ENCODE results near the gene THNSL1.

Gene THNSL1

GRCh38 chr10:25016376-25017153, at the start of gene THNSL1:
Gene THNSL1 (plus strand): TSS chr10:25016612. CDS start chr10:25023224, 6,612 bp downstream.
- TF ChIP-seq GATA2 (IDR thresholded peaks at IDR 0.05; ENCODE audit: low read depth, low read length), result no peak
- TF ChIP-seq GATA3 (IDR thresholded peaks at IDR 0.05; ENCODE audit: low read depth, low read length), result no peak

GRCh38 chr10:24966962-24967481, 49.4 kb upstream of the THNSL1 start:
- no peak for TF ChIP-seq GATA2 (IDR thresholded peaks at IDR 0.05; ENCODE audit: low read depth, low read length)
- no peak for TF ChIP-seq GATA3 (IDR thresholded peaks at IDR 0.05; ENCODE audit: low read depth, low read length)

- no peak for TF ChIP-seq GATA3 (IDR thresholded peaks at IDR 0.05; ENCODE audit: low read depth, low read length)
- no peak for TF ChIP-seq GATA2 (IDR thresholded peaks at IDR 0.05; ENCODE audit: low read depth, low read length)
Measured at GRCh38 chr10:24968349-24968748, 48.1 kb upstream of the THNSL1 start.

- no peak for TF ChIP-seq GATA2 (IDR thresholded peaks at IDR 0.05; ENCODE audit: low read depth, low read length)
- no peak for TF ChIP-seq GATA3 (IDR thresholded peaks at IDR 0.05; ENCODE audit: low read depth, low read length)
Measured at GRCh38 chr10:24969841-24970281, 46.6 kb upstream of the THNSL1 start.

GRCh38 chr10:24971374-24971773, 45.0 kb upstream of the THNSL1 start:
- TF ChIP-seq GATA3 (IDR thresholded peaks at IDR 0.05; ENCODE audit: low read depth, low read length) (no peak), GATA2 (IDR thresholded peaks at IDR 0.05; ENCODE audit: low read depth, low read length) (no peak)

- TF ChIP-seq GATA2 (IDR thresholded peaks at IDR 0.05; ENCODE audit: low read depth, low read length) (no peak), GATA3 (IDR thresholded peaks at IDR 0.05; ENCODE audit: low read depth, low read length) (no peak)
Measured at GRCh38 chr10:24973163-24973562, 43.2 kb upstream of the THNSL1 start.

GRCh38 chr10:24974976-24975375, 41.4 kb upstream of the THNSL1 start:
- TF ChIP-seq GATA3 (IDR thresholded peaks at IDR 0.05; ENCODE audit: low read depth, low read length), result no peak
- no peak for TF ChIP-seq GATA2 (IDR thresholded peaks at IDR 0.05; ENCODE audit: low read depth, low read length)

GRCh38 chr10:24979685-24980084, 36.7 kb upstream of the THNSL1 start:
- TF ChIP-seq GATA2 (IDR thresholded peaks at IDR 0.05; ENCODE audit: low read depth, low read length) (no peak), GATA3 (IDR thresholded peaks at IDR 0.05; ENCODE audit: low read depth, low read length) (no peak)

GRCh38 chr10:24981161-24981710, 35.2 kb upstream of the THNSL1 start:
- no peak for TF ChIP-seq GATA3 (IDR thresholded peaks at IDR 0.05; ENCODE audit: low read depth, low read length)

GRCh38 chr10:24982319-24983112, 33.9 kb upstream of the THNSL1 start:
- no peak for TF ChIP-seq GATA3 (IDR thresholded peaks at IDR 0.05; ENCODE audit: low read depth, low read length)
- no peak for TF ChIP-seq GATA2 (IDR thresholded peaks at IDR 0.05; ENCODE audit: low read depth, low read length)

- TF ChIP-seq GATA3 (IDR thresholded peaks at IDR 0.05; ENCODE audit: low read depth, low read length) (no peak), GATA2 (IDR thresholded peaks at IDR 0.05; ENCODE audit: low read depth, low read length) (no peak)
Measured at GRCh38 chr10:24983130-24983529, 33.3 kb upstream of the THNSL1 start.

GRCh38 chr10:24983946-24984345, 32.5 kb upstream of the THNSL1 start:
- no peak for TF ChIP-seq GATA2 (IDR thresholded peaks at IDR 0.05; ENCODE audit: low read depth, low read length)
- no peak for TF ChIP-seq GATA3 (IDR thresholded peaks at IDR 0.05; ENCODE audit: low read depth, low read length)

GRCh38 chr10:24984906-24985305, 31.5 kb upstream of the THNSL1 start:
- TF ChIP-seq GATA3 (IDR thresholded peaks at IDR 0.05; ENCODE audit: low read depth, low read length), result no peak
- TF ChIP-seq GATA2 (IDR thresholded peaks at IDR 0.05; ENCODE audit: low read depth, low read length), result no peak
